Fibroblast of pulmonary artery (primary cell): ENCODE measurements around the gene IL22.

Source experiments
- DNase-seq: peaks from one replicate; pipeline ENCODE4 v3.0.0-alpha.2; 2010; ENCODE audit warnings: low read depth
- H3K4me3 ChIP-seq: replicated peaks from 2 replicates; pipeline ENCODE4 v1.5.1; 2011; ENCODE audit warnings: low read depth, mild to moderate bottlenecking, control low read depth, low read length, moderate library complexity
- CTCF ChIP-seq: IDR thresholded peaks from 2 replicates; pipeline ENCODE4 v1.5.1; 2011; ENCODE audit warnings: mild to moderate bottlenecking, control low read depth, low read length, inconsistent platforms; ENCODE audit errors: missing control alignments

Gene IL22

GRCh38 chr12:68287106-68287505 is 33.7 kb upstream of the IL22 start:
- no peak for TF ChIP-seq CTCF
- no peak for DNase-seq
- H3K4me3 ChIP-seq, result no peak overlapping the region

- no peak for DNase-seq
- H3K4me3 ChIP-seq, result no peak overlapping the region
- TF ChIP-seq CTCF, result no peak
These were observed 33.0 kb upstream of the IL22 start for GRCh38 chr12:68286396-68286795.

GRCh38 chr12:68285541-68285940 is 32.1 kb upstream of the IL22 start:
- no peak for TF ChIP-seq CTCF
- H3K4me3 ChIP-seq, result no peak overlapping the region
- no peak for DNase-seq

- no peak for DNase-seq
- TF ChIP-seq CTCF, result no peak
- no peak overlapping the region for H3K4me3 ChIP-seq
These were observed 28.1 kb upstream of the IL22 start for GRCh38 chr12:68281322-68282077.

GRCh38 chr12:68280240-68280639 is 26.8 kb upstream of the IL22 start:
- no peak for TF ChIP-seq CTCF
- DNase-seq, result no peak
- no peak overlapping the region for H3K4me3 ChIP-seq

- H3K4me3 ChIP-seq, result no peak overlapping the region
- TF ChIP-seq CTCF, result no peak
- DNase-seq, result peak; percentile 87
These were observed 26.0 kb upstream of the IL22 start for GRCh38 chr12:68279227-68280054.
